ENCODE measurements around the gene COL4A2.
"Not testable (repeated sequence)": the region's sequence is repeated elsewhere in the genome, so short reads cannot be mapped to it uniquely, and the experiment has no call there.

COL4A2 gene

DNA sequence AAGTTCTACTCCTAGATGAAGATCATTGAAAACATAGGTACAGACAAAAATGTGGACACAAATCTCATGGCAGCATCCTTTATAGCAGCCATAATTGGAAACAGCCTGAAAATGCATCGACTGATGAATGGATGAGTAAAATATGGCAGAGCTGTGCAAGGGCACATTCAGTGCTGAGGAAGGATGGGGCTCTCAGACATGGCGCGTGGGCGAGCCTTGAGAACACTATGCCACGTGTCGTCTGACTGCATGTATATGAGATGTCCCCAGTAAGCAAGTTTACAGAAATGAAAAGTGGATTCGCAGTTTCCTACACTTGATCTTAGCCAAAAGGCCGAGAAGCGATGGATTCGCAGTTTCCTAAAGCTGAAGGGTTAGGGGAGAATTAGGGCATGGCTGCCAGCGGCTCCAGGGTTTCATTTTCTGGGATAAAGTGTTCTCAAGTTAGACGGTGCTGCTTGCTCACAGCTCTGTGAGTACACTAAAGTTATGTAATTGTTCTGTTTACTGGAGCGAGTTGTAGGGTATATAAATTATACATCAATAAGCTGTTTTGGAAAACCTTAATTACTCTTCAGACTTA, 176.4 kb downstream of the COL4A2 start:
- DNase-seq, result no peak

- DNase-seq, result no peak
Observed at GRCh38 chr13:110484290-110485048, 177.4 kb downstream of the COL4A2 start.

- no peak for DNase-seq
Observed at GRCh38 chr13:110485604-110486003, 178.5 kb downstream of the COL4A2 start.

DNA sequence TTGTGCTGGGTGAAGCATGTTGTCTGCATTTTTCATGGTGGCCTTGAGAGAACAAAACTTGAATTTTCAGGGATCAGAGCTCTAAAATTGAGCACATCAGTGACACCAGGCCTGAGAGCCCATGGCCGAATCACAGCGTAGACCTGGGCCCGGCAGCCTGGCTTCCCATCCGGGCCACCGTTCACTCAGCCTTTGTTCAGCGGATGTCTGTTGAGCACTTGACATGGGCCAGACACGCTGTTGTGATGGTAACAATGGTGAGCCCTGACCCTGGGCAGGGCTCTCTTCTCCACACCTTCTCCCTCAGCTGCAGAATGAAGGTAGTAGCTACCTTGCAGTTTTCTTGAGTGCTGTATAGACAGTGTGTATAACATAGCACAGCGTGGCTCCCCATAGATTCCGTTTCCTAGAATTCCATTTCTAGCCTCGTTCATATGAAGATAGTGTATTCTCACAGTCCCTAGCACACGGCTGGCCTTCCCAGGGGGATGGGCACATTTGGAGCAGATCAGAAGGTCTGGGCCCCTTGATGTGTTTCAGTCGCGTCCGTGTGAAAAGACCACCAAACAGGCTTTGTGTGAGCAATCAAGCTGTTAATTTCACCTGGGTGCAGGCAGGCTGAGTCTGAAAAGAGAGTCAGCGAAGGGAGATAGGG, 179.1 kb downstream of the COL4A2 start:
- DNase-seq, result no peak

GRCh38 chr13:110486880-110487279, 179.8 kb downstream of the COL4A2 start:
- not testable (repeated sequence) for DNase-seq

- DNase-seq, result no peak
Observed at GRCh38 chr13:110490009-110490770, 183.1 kb downstream of the COL4A2 start.

- DNase-seq, result no peak
Observed at GRCh38 chr13:110491869-110492678, 185.0 kb downstream of the COL4A2 start.

- no peak for DNase-seq
Observed at GRCh38 chr13:110492679-110493593, 185.9 kb downstream of the COL4A2 start.

- DNase-seq, result no peak
Observed at GRCh38 chr13:110493613-110494012, 186.5 kb downstream of the COL4A2 start.

- no peak for DNase-seq
Observed at GRCh38 chr13:110495376-110495775, 188.3 kb downstream of the COL4A2 start.

GRCh38 chr13:110495881-110496280, 188.8 kb downstream of the COL4A2 start:
- no peak for DNase-seq

DNA sequence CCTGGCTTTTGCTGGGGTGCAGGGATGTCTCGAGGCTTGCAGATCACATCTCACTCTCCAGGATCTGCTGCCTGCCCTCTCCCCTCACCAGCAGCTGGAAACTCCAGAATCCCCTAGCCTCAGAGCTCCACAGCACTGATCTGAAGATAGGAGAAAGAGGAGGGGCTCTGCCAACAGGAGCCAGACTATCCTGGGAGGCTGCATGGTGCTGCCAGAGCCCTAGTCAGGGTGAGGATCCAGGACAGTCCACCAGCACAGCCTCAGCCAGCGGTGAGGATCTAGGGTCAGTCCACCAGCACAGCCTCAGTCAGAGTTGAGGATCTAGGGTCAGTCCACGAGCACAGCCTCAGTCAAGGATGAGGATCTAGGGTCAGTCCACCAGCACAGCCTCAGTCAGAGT, 189.2 kb downstream of the COL4A2 start:
- DNase-seq, result no peak

DNA sequence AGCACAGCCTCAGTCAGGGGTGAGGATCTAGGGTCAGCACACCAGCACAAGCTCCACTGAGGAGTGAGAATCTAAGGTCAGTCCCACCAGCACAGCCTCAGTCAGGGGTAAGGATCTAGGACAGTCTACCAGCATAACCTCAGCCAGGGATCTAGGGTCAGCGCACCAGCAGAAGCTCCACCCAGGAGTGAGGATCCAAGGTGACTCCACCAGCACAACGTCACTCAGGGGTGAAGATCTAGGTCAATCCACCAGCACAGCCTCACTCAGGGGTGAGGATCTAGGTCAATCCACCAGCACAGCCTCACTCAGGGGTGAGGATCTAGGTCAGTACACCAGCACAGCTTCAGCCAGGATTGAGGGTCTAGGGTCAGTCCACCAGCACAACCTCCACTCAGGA, 189.9 kb downstream of the COL4A2 start:
- DNase-seq, result no peak

- DNase-seq, result not testable (repeated sequence)
Observed at GRCh38 chr13:110497896-110498295, 190.8 kb downstream of the COL4A2 start.

DNA sequence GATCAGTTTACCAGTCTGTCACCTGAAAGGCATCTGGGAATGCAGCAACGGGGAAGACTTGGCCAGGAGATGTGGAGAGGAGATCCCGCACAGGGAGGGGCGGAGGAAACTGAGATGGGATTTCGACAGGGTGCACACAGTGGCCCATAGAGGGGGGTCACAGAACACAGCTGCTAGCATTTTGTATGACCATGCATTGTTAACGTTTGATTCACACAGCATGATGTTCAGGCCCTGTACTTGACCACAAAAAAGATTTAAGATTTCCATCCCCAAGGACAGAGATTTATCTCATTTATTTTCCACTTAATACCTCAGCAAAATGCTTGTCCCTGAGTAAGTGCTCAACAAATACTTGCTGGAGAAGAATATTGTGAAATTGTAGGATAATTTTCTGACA, 191.2 kb downstream of the COL4A2 start:
- no peak for DNase-seq

DNA sequence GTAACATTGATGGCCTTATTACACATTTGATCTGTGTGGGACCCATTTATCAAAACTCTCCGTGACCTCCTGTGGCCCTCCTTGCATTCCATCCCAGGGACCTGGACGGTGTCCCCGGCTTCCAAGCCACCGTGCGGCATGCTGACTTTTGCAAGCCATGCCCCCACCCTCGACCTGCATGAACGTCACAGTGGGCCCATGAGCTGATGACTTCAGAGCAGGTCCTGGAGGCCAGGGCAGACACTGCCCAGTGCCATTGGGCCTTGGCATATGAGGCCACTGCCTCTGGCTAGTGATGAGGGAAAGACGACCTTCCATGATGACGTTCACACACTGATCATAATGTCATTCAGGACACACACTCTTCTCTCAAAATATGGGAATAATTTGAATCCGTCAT, 191.7 kb downstream of the COL4A2 start:
- DNase-seq, result no peak

DNA sequence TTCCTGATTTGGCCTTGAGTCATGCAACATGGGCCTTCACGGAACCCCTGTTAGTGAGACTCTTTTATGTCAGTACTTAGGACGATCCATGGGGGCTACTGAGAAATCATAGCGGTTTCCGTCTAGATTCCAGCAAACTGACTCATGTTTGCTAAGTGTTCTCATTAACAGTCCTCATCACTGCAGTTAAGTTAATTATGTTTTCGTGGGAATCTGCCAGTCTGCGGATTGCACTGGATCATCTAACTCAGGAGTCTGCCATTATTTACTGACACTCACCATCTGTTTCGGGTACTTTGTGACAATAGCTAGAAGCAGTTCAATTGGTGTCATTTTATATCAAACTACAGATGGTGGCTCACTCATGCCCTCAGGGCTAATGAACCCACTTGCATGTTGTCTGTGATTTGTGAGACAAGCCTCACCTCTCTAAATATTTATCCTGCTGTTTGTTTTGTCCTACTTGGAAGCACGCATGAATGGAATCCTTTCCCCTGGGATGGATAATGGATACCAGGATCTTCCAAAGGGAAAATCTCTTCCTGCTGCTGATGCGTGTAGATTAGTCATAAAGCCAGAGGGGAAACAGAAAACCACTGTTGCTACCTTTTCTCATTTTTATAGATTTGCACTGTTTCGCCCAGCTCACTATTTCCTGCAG, 192.7 kb downstream of the COL4A2 start:
- DNase-seq, result peak; percentile 93

GRCh38 chr13:110500341-110500740, 193.3 kb downstream of the COL4A2 start:
- no peak for DNase-seq

DNA sequence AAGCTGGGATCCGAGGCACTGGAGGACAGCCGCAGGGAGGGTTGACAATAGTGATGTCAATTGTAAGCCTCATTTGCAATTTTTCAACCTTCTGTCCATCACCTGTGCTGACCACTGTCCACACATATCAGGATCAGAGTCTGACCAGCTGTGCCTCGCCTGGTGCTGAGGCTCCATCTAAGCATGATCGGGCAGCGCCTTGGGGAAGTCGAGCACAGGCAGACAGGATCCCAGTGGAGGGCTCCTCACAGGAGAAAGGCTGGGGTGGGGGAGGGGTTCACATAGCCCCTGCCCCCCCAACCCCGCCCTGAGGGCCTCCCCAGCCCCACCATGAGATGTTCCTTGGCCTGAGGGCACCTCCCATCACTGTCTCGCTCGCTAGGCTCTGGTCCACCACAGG, 194.1 kb downstream of the COL4A2 start:
- no peak for DNase-seq

- DNase-seq, result no peak
Observed at GRCh38 chr13:110503037-110503901, 196.2 kb downstream of the COL4A2 start.
